ENCODE measurements around the gene ZNF763. TPM values are rescaled to one million over a fixed set of nuclear protein-coding genes. Genes with fewer than 3 reads are reported as not detected.

The ZNF763 gene
- total and polyA plus RNA-seq, 2 experiments from 2014 or later = 1.4 to 1.8 TPM

GRCh38 chr19:11995174-11995573 lies 30.3 kb downstream of the ZNF763 start:
- H3F3A ChIP-seq (ENCODE audit: insufficient read depth) = peaks cover 14% of the 10 kb centered on the region
- H3K4me3 ChIP-seq = no peak overlapping the region
- no peaks in the 10 kb centered on the region for H3K27me3 ChIP-seq (replicated peaks; ENCODE audit: insufficient read depth)
- 91 to 97% methylated on average over 1 of the region's 1 CpG for WGBS, 2 experiments (ENCODE audit: low coverage in 1 of 2, low lambda C conversion rate in 2 of 2, missing lambda C conversion rate in 2 of 2)
- H3K27ac ChIP-seq = no peak overlapping the region
- peaks cover 23% of the 10 kb centered on the region for H3K4me1 ChIP-seq (ENCODE audit: insufficient read depth)
- TF ChIP-seq EZH2phosphoT487 (IDR thresholded peaks at IDR 0.05; ENCODE audit: insufficient read depth, low read depth) (no peak), EZH2 (IDR thresholded peaks at IDR 0.05; ENCODE audit: insufficient read depth, poor library complexity, severe bottlenecking) (no peak)
- peak; percentile 60 for DNase-seq
- H2AFZ ChIP-seq = no peak overlapping the region
- H4K20me1 ChIP-seq (ENCODE audit: insufficient read depth) = no peaks in the 10 kb centered on the region
- peaks cover 88% of the 10 kb centered on the region for H3K79me2 ChIP-seq (ENCODE audit: insufficient read depth)
- no peaks in the 10 kb centered on the region for H3K9me2 ChIP-seq (ENCODE audit: insufficient read depth)
- no peak overlapping the region for H3K4me2 ChIP-seq (ENCODE audit: unreplicated experiment)
- no peaks in the 10 kb centered on the region for H3K9me3 ChIP-seq (ENCODE audit: low read depth)
- H3K9ac ChIP-seq = no peak overlapping the region
- H3K36me3 ChIP-seq (ENCODE audit: low read depth) = no peaks in the 10 kb centered on the region
- in situ Hi-C loops (cut with MboI) = no loop called here

GRCh38 chr19:12000152-12000981 lies 35.5 kb downstream of the ZNF763 start:
- no peak overlapping the region for H2AFZ ChIP-seq
- no peaks in the 10 kb centered on the region for H3K9me2 ChIP-seq (ENCODE audit: insufficient read depth)
- TF ChIP-seq EZH2 (IDR thresholded peaks at IDR 0.05; ENCODE audit: insufficient read depth, poor library complexity, severe bottlenecking) (no peak), EZH2phosphoT487 (IDR thresholded peaks at IDR 0.05; ENCODE audit: insufficient read depth, low read depth) (no peak)
- peaks cover 14% of the 10 kb centered on the region for H3K4me1 ChIP-seq (ENCODE audit: insufficient read depth)
- 58 to 59% methylated on average over 9 of the region's 9 CpGs for WGBS, 2 experiments (ENCODE audit: low coverage in 1 of 2, low lambda C conversion rate in 2 of 2, missing lambda C conversion rate in 2 of 2)
- H4K20me1 ChIP-seq (ENCODE audit: insufficient read depth) = no peaks in the 10 kb centered on the region
- no peaks in the 10 kb centered on the region for H3K9me3 ChIP-seq (ENCODE audit: low read depth)
- H3K4me3 ChIP-seq = no peak overlapping the region
- H3K27me3 ChIP-seq (replicated peaks; ENCODE audit: insufficient read depth) = no peaks in the 10 kb centered on the region
- 0 out of 2 replicates have a peak overlapping the region, but pooled peaks have one; percentile 21 for H3K27ac ChIP-seq
- peak; percentile 56 for DNase-seq
- H3K9ac ChIP-seq = no peak overlapping the region
- H3K36me3 ChIP-seq (ENCODE audit: low read depth) = peaks cover 4% of the 10 kb centered on the region; the same call in 1 of the 2 replicates
- H3K4me2 ChIP-seq (ENCODE audit: unreplicated experiment) = peak overlapping the region; percentile 19
- peaks cover 49% of the 10 kb centered on the region for H3K79me2 ChIP-seq (ENCODE audit: insufficient read depth)
- in situ Hi-C loops (cut with MboI) = no loop called here
- H3F3A ChIP-seq (ENCODE audit: insufficient read depth) = peaks cover 17% of the 10 kb centered on the region

- Histone ChIP-seq H3K36me3 (ENCODE audit: low read depth) (peaks cover 47% of the 10 kb centered on the region), H3K27ac (no peak overlapping the region), H3K4me3 (no peak overlapping the region), H3K9me2 (ENCODE audit: insufficient read depth) (no peaks in the 10 kb centered on the region), H3K9me3 (ENCODE audit: low read depth) (peaks cover 9% of the 10 kb centered on the region), H3K27me3 (replicated peaks; ENCODE audit: insufficient read depth) (no peaks in the 10 kb centered on the region), H3K4me1 (ENCODE audit: insufficient read depth) (no peaks in the 10 kb centered on the region), H3F3A (ENCODE audit: insufficient read depth) (no peaks in the 10 kb centered on the region), H3K79me2 (ENCODE audit: insufficient read depth) (peaks cover 21% of the 10 kb centered on the region; the same call in 1 of the 2 replicates), H2AFZ (no peak overlapping the region), H4K20me1 (ENCODE audit: insufficient read depth) (no peaks in the 10 kb centered on the region), H3K9ac (no peak overlapping the region), H3K4me2 (ENCODE audit: unreplicated experiment) (no peak overlapping the region)
- TF ChIP-seq EZH2phosphoT487 (IDR thresholded peaks at IDR 0.05; ENCODE audit: insufficient read depth, low read depth) = no peak
- no peak for TF ChIP-seq EZH2 (IDR thresholded peaks at IDR 0.05; ENCODE audit: insufficient read depth, poor library complexity, severe bottlenecking)
- DNase-seq = no peak
- 97 to 98% methylated on average over 9 of the region's 9 CpGs for WGBS, 2 experiments (ENCODE audit: low coverage in 1 of 2, low lambda C conversion rate in 2 of 2, missing lambda C conversion rate in 2 of 2)
- in situ Hi-C loops (cut with MboI) = no loop called here
These were observed 50.3 kb downstream of the ZNF763 start for GRCh38 chr19:12015015-12015752.

- no peak for DNase-seq
- peaks cover 9% of the 10 kb centered on the region for H3K9me3 ChIP-seq (ENCODE audit: low read depth)
- H3K9ac ChIP-seq = no peak overlapping the region
- H3K27me3 ChIP-seq (replicated peaks; ENCODE audit: insufficient read depth) = no peaks in the 10 kb centered on the region
- H3K27ac ChIP-seq = no peak overlapping the region
- H3K79me2 ChIP-seq (ENCODE audit: insufficient read depth) = peaks cover 21% of the 10 kb centered on the region; the same call in 1 of the 2 replicates
- in situ Hi-C loops (cut with MboI) = no loop called here
- TF ChIP-seq EZH2 (IDR thresholded peaks at IDR 0.05; ENCODE audit: insufficient read depth, poor library complexity, severe bottlenecking) (no peak), EZH2phosphoT487 (IDR thresholded peaks at IDR 0.05; ENCODE audit: insufficient read depth, low read depth) (no peak)
- no peak overlapping the region for H2AFZ ChIP-seq
- H3K4me3 ChIP-seq = no peak overlapping the region
- no peaks in the 10 kb centered on the region for H3K4me1 ChIP-seq (ENCODE audit: insufficient read depth)
- peaks cover 47% of the 10 kb centered on the region for H3K36me3 ChIP-seq (ENCODE audit: low read depth)
- no peaks in the 10 kb centered on the region for H4K20me1 ChIP-seq (ENCODE audit: insufficient read depth)
- H3K4me2 ChIP-seq (ENCODE audit: unreplicated experiment) = no peak overlapping the region
- H3F3A ChIP-seq (ENCODE audit: insufficient read depth) = no peaks in the 10 kb centered on the region
- H3K9me2 ChIP-seq (ENCODE audit: insufficient read depth) = no peaks in the 10 kb centered on the region
- WGBS, 2 experiments (ENCODE audit: low coverage in 1 of 2, low lambda C conversion rate in 2 of 2, missing lambda C conversion rate in 2 of 2) = 90 to 96% methylated on average over 2 of the region's 2 CpGs
These were observed 50.9 kb downstream of the ZNF763 start for GRCh38 chr19:12015753-12016116.

Small RNAs within 50 kb of the gene (small RNA-seq; reads per million reads assigned to genes)
- gene RNA5SP464 (ENCODE audit: low read depth, low replicate concordance) (not detected), gene RNA5SP465 (ENCODE audit: low read depth, low replicate concordance) (not detected)

Other genes starting within 250 kb of the ZNF763 start
- gene ZNF823, start 226.1 kb upstream of the ZNF763 start, total RNA-seq (2014; rRNA removed; shearing (Covaris generic)) = 6.8 and 7.2 TPM in 2 replicates
- gene ZNF823, start 226.1 kb upstream of the ZNF763 start, polyA plus RNA-seq (2016; fragmentation: Nextera tagmentation; extraction: Ambion mirVana) = 1.9 and 3.0 TPM in 2 replicates
- 6.5 and 8.5 TPM in 2 replicates for gene ZNF441, start 198.0 kb upstream of the ZNF763 start, total RNA-seq (2014; rRNA removed; shearing (Covaris generic))
- gene ZNF441, start 198.0 kb upstream of the ZNF763 start, polyA plus RNA-seq (2016; fragmentation: Nextera tagmentation; extraction: Ambion mirVana) = 3.5 and 3.6 TPM in 2 replicates
- gene ZNF491, start 166.5 kb upstream of the ZNF763 start, total RNA-seq (2014; rRNA removed; shearing (Covaris generic)) = 1.6 and 3.0 TPM in 2 replicates
- gene ZNF491, start 166.5 kb upstream of the ZNF763 start, polyA plus RNA-seq (2016; fragmentation: Nextera tagmentation; extraction: Ambion mirVana) = 0.58 and 1.4 TPM in 2 replicates
- gene ZNF440, start 150.8 kb upstream of the ZNF763 start, total RNA-seq (2014; rRNA removed; shearing (Covaris generic)) = 4.2 and 7.6 TPM in 2 replicates
- 2.3 and 2.4 TPM in 2 replicates for gene ZNF440, start 150.8 kb upstream of the ZNF763 start, polyA plus RNA-seq (2016; fragmentation: Nextera tagmentation; extraction: Ambion mirVana)
- 7.8 and 12.1 TPM in 2 replicates for gene ZNF439, start 116.3 kb upstream of the ZNF763 start, total RNA-seq (2014; rRNA removed; shearing (Covaris generic))
- gene ZNF439, start 116.3 kb upstream of the ZNF763 start, polyA plus RNA-seq (2016; fragmentation: Nextera tagmentation; extraction: Ambion mirVana) = 7.4 and 8.8 TPM in 2 replicates
- gene ZNF69, start 77.3 kb upstream of the ZNF763 start, total RNA-seq (2014; rRNA removed; shearing (Covaris generic)) = 5.3 and 8.3 TPM in 2 replicates
- 5.3 and 6.8 TPM in 2 replicates for gene ZNF69, start 77.3 kb upstream of the ZNF763 start, polyA plus RNA-seq (2016; fragmentation: Nextera tagmentation; extraction: Ambion mirVana)
- gene ZNF700, start 39.9 kb upstream of the ZNF763 start, total RNA-seq (2014; rRNA removed; shearing (Covaris generic)) = 6.3 and 6.8 TPM in 2 replicates
- 3.2 TPM in 2 replicates for gene ZNF700, start 39.9 kb upstream of the ZNF763 start, polyA plus RNA-seq (2016; fragmentation: Nextera tagmentation; extraction: Ambion mirVana)
- 1.5 and 7.6 TPM in 2 replicates for gene ZNF433, start 70.6 kb downstream of the ZNF763 start, total RNA-seq (2014; rRNA removed; shearing (Covaris generic))
- gene ZNF433, start 70.6 kb downstream of the ZNF763 start, polyA plus RNA-seq (2016; fragmentation: Nextera tagmentation; extraction: Ambion mirVana) = 4.2 and 5.0 TPM in 2 replicates
- not detected in 2 replicates for gene ZNF878, start 87.9 kb downstream of the ZNF763 start, total RNA-seq (2014; rRNA removed; shearing (Covaris generic))
- gene ZNF878, start 87.9 kb downstream of the ZNF763 start, polyA plus RNA-seq (2016; fragmentation: Nextera tagmentation; extraction: Ambion mirVana) = 0.18 TPM in 1 of 2 replicates, not detected in the other
- 4.0 and 4.2 TPM in 2 replicates for gene ZNF844, start 99.7 kb downstream of the ZNF763 start, total RNA-seq (2014; rRNA removed; shearing (Covaris generic))
- gene ZNF844, start 99.7 kb downstream of the ZNF763 start, polyA plus RNA-seq (2016; fragmentation: Nextera tagmentation; extraction: Ambion mirVana) = 1.7 and 2.3 TPM in 2 replicates
- gene ZNF20, start 175.3 kb downstream of the ZNF763 start, total RNA-seq (2014; rRNA removed; shearing (Covaris generic)) = 5.5 and 5.9 TPM in 2 replicates
- 1.3 and 2.1 TPM in 2 replicates for gene ZNF20, start 175.3 kb downstream of the ZNF763 start, polyA plus RNA-seq (2016; fragmentation: Nextera tagmentation; extraction: Ambion mirVana)
- 3.2 and 7.2 TPM in 2 replicates for gene ZNF625, start 191.7 kb downstream of the ZNF763 start, total RNA-seq (2014; rRNA removed; shearing (Covaris generic))
- 1.5 and 2.4 TPM in 2 replicates for gene ZNF625, start 191.7 kb downstream of the ZNF763 start, polyA plus RNA-seq (2016; fragmentation: Nextera tagmentation; extraction: Ambion mirVana)
- 3.0 and 5.1 TPM in 2 replicates for gene ZNF136, start 198.1 kb downstream of the ZNF763 start, total RNA-seq (2014; rRNA removed; shearing (Covaris generic))
- 4.6 and 4.8 TPM in 2 replicates for gene ZNF136, start 198.1 kb downstream of the ZNF763 start, polyA plus RNA-seq (2016; fragmentation: Nextera tagmentation; extraction: Ambion mirVana)